ENCODE measurements around the gene CREB3L2.

CREB3L2 gene

DNA sequence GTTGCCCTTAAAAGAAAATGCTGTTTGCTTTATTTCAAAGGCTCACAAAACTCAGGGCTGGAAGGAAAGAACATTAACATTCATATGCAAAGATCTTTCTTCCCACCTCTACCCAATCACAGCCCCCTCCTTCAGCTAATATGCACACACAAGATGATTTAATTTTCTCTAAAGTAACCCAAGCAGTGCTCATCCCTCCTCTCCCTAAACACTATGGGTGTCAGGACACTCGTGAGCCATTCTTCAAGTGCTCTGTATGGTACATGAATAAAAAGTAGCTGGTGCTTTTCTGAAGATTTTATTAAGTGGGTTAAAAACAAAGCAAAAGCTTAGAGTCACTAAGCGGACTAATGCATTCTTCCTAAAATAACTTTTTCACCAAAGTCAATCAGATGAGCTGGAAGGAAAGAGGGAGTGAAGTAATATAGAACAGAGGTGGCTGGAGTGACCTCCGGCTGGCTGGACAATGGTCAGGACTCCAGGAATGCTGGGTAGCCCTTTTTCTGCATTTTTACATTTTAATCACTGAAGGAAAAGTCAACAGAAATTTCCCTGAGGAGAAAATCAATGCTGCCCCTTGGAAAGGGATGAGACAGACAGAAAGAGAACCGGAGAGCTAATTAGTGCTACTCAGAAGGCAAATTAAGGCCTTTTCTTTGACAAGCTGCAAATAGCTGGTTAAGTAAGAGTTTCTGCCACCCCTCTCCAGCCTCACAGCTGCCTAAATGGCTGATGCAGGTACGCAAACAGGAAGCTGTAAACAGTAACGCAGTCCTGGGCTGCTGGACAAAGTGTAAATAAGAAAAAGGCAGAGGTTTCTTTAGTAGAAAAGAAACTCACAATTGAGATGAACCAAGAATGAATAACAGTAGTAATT lies 161.7 kb downstream of the CREB3L2 start:
- Histone ChIP-seq H2AK5ac (ENCODE audit: low read length, severe bottlenecking) (no peak overlapping the region), H2BK15ac (ENCODE audit: low read depth, poor library complexity, severe bottlenecking) (no peak overlapping the region), H4K8ac (ENCODE audit: low read length) (no peak overlapping the region), H3K9me3 (ENCODE audit: control insufficient read depth, low read length) (no peaks in the 10 kb centered on the region), H2AFZ (ENCODE audit: low read depth, low read length) (no peak overlapping the region), H3K14ac (ENCODE audit: low read length in 2 of 2) (no peak overlapping the region), H2BK12ac (ENCODE audit: low read length in 2 of 2) (no peak overlapping the region), H3K4me1 (ENCODE audit: control insufficient read depth, insufficient read depth, low read depth, low read length) (peaks cover 2% of the 10 kb centered on the region), H3K23ac (ENCODE audit: low read length in 2 of 2) (no peak overlapping the region), H3K4ac (ENCODE audit: low read depth in 1 of 2, low read length in 2 of 2) (no peak overlapping the region), H3K79me1 (replicated peaks; ENCODE audit: low read length, poor library complexity, severe bottlenecking) (no peaks in the 10 kb centered on the region), H3K36me3 (ENCODE audit: control insufficient read depth in 1 of 2, insufficient read depth in 2 of 2, low read depth in 1 of 2, low read length in 2 of 2) (no peaks in the 10 kb centered on the region), H3K27ac (ENCODE audit: low read length, poor library complexity, severe bottlenecking) (no peak overlapping the region), H3K4me2 (ENCODE audit: low read length, poor library complexity, severe bottlenecking) (no peak overlapping the region), H3K27me3 (ENCODE audit: control insufficient read depth in 1 of 2, insufficient read depth in 1 of 2, low read length in 2 of 2) (no peaks in the 10 kb centered on the region), H3K18ac (ENCODE audit: low read depth in 1 of 2, low read length in 2 of 2) (no peak overlapping the region), H3K9ac (ENCODE audit: low read length) (no peak overlapping the region), H4K91ac (ENCODE audit: low read length) (no peak overlapping the region), H2BK120ac (ENCODE audit: low read depth, low read length) (no peak overlapping the region), H3K4me3 (ENCODE audit: insufficient read depth in 1 of 2, low read depth in 1 of 2, low read length in 2 of 2) (no peak overlapping the region), H2BK5ac (ENCODE audit: low read depth, low read length, poor library complexity, severe bottlenecking) (no peak overlapping the region)
- WGBS = 59% methylated on average over 2 of the region's 6 CpGs
- DNase-seq = no peak

DNA sequence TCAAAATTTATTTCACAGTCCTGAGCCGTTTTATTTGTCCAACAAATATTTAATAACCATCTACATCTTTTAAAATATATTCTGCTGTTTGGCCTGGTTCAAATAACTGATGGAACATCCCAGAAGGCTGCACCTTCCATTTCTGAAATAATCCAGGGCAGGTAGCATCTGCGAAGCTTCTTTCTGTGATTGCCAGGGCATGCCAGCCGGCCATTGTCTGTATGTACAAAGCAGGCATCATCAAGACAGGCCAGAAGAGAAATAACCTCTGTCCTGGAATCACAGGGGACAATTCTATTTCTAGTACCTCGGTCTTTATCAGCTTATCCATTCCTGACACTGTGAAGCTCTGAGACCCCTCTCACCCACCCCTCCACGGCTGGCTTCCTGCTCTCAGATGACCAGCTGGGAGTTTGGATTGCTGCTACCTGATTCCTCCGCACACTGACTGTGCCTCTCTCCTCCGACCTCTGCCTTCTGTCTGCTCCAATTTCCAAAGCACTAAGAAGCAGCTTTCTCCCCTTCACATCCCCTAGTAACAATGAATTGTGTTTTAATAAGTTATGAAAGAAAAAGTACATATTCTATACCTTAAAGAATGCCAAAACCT lies 163.1 kb downstream of the CREB3L2 start:
- no peaks in the 10 kb centered on the region for H3K79me1 ChIP-seq (replicated peaks; ENCODE audit: low read length, poor library complexity, severe bottlenecking)
- H2AFZ ChIP-seq (ENCODE audit: low read depth, low read length) = no peak overlapping the region
- H4K91ac ChIP-seq (ENCODE audit: low read length) = no peak overlapping the region
- no peak overlapping the region for H2BK5ac ChIP-seq (ENCODE audit: low read depth, low read length, poor library complexity, severe bottlenecking)
- peaks cover under 1% of the 10 kb centered on the region for H3K4me1 ChIP-seq (ENCODE audit: control insufficient read depth, insufficient read depth, low read depth, low read length)
- WGBS = 79% methylated on average over 5 of the region's 7 CpGs
- no peak for DNase-seq
- peaks cover 0 to 4% of the 10 kb centered on the region in 2 experiments for H3K36me3 ChIP-seq (ENCODE audit: control insufficient read depth in 1 of 2, insufficient read depth in 2 of 2, low read depth in 1 of 2, low read length in 2 of 2)
- no peak overlapping the region for H3K18ac ChIP-seq (ENCODE audit: low read depth in 1 of 2, low read length in 2 of 2)
- H2AK5ac ChIP-seq (ENCODE audit: low read length, severe bottlenecking) = no peak overlapping the region
- no peak overlapping the region for H2BK15ac ChIP-seq (ENCODE audit: low read depth, poor library complexity, severe bottlenecking)
- no peaks in the 10 kb centered on the region for H3K27me3 ChIP-seq (ENCODE audit: control insufficient read depth in 1 of 2, insufficient read depth in 1 of 2, low read length in 2 of 2)
- no peak overlapping the region for H3K4me2 ChIP-seq (ENCODE audit: low read length, poor library complexity, severe bottlenecking)
- H3K9me3 ChIP-seq (ENCODE audit: control insufficient read depth, low read length) = peaks cover 5% of the 10 kb centered on the region
- no peak overlapping the region for H3K4me3 ChIP-seq (ENCODE audit: insufficient read depth in 1 of 2, low read depth in 1 of 2, low read length in 2 of 2)
- no peak overlapping the region for H2BK120ac ChIP-seq (ENCODE audit: low read depth, low read length)
- no peak overlapping the region for H3K27ac ChIP-seq (ENCODE audit: low read length, poor library complexity, severe bottlenecking)
- no peak overlapping the region for H2BK12ac ChIP-seq (ENCODE audit: low read length in 2 of 2)
- H4K8ac ChIP-seq (ENCODE audit: low read length) = no peak overlapping the region
- no peak overlapping the region for H3K9ac ChIP-seq (ENCODE audit: low read length)
- H3K14ac ChIP-seq (ENCODE audit: low read length in 2 of 2) = no peak overlapping the region
- H3K23ac ChIP-seq (ENCODE audit: low read length in 2 of 2) = no peak overlapping the region
- H3K4ac ChIP-seq (ENCODE audit: low read depth in 1 of 2, low read length in 2 of 2) = no peak overlapping the region

DNA sequence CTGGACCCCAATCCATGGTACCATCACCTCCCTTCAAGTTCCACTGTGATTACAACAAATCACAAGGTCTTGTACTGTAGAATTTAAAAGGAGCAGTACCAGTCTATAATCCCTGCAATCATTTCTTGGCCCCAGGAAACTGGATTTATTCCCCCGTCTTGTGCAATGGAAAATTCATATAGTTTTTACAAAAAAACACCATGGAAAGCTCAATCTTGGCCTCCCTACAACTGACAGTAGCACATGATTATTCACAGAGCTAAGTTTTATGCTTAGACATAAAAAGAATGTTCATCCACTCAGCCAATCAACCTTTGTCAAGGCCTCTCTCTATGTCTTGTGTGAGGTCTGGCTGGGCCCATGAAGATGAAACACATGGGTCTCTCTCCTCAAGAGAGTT lies 165.3 kb downstream of the CREB3L2 start:
- H3K23ac ChIP-seq (ENCODE audit: low read length in 2 of 2) = no peak overlapping the region
- 92% methylated on average over 1 of the region's 1 CpG for WGBS
- no peak overlapping the region for H3K14ac ChIP-seq (ENCODE audit: low read length in 2 of 2)
- no peak overlapping the region for H2AK5ac ChIP-seq (ENCODE audit: low read length, severe bottlenecking)
- H3K27me3 ChIP-seq (ENCODE audit: control insufficient read depth in 1 of 2, insufficient read depth in 1 of 2, low read length in 2 of 2) = no peaks in the 10 kb centered on the region
- H2BK15ac ChIP-seq (ENCODE audit: low read depth, poor library complexity, severe bottlenecking) = no peak overlapping the region
- no peak overlapping the region for H3K9ac ChIP-seq (ENCODE audit: low read length)
- peaks cover 0 to 10% of the 10 kb centered on the region in 2 experiments for H3K36me3 ChIP-seq (ENCODE audit: control insufficient read depth in 1 of 2, insufficient read depth in 2 of 2, low read depth in 1 of 2, low read length in 2 of 2)
- no peak overlapping the region for H2BK5ac ChIP-seq (ENCODE audit: low read depth, low read length, poor library complexity, severe bottlenecking)
- no peaks in the 10 kb centered on the region for H3K79me1 ChIP-seq (replicated peaks; ENCODE audit: low read length, poor library complexity, severe bottlenecking)
- H3K27ac ChIP-seq (ENCODE audit: low read length, poor library complexity, severe bottlenecking) = no peak overlapping the region
- H4K8ac ChIP-seq (ENCODE audit: low read length) = no peak overlapping the region
- H3K18ac ChIP-seq (ENCODE audit: low read depth in 1 of 2, low read length in 2 of 2) = no peak overlapping the region
- no peak overlapping the region for H2BK12ac ChIP-seq (ENCODE audit: low read length in 2 of 2)
- no peak overlapping the region for H4K91ac ChIP-seq (ENCODE audit: low read length)
- no peak overlapping the region for H2BK120ac ChIP-seq (ENCODE audit: low read depth, low read length)
- no peak overlapping the region for H3K4ac ChIP-seq (ENCODE audit: low read depth in 1 of 2, low read length in 2 of 2)
- H3K4me3 ChIP-seq (ENCODE audit: insufficient read depth in 1 of 2, low read depth in 1 of 2, low read length in 2 of 2) = no peak overlapping the region
- no peak for DNase-seq
- H2AFZ ChIP-seq (ENCODE audit: low read depth, low read length) = no peak overlapping the region
- H3K4me2 ChIP-seq (ENCODE audit: low read length, poor library complexity, severe bottlenecking) = no peak overlapping the region
- H3K9me3 ChIP-seq (ENCODE audit: control insufficient read depth, low read length) = peaks cover 24% of the 10 kb centered on the region
- no peaks in the 10 kb centered on the region for H3K4me1 ChIP-seq (ENCODE audit: control insufficient read depth, insufficient read depth, low read depth, low read length)

DNA sequence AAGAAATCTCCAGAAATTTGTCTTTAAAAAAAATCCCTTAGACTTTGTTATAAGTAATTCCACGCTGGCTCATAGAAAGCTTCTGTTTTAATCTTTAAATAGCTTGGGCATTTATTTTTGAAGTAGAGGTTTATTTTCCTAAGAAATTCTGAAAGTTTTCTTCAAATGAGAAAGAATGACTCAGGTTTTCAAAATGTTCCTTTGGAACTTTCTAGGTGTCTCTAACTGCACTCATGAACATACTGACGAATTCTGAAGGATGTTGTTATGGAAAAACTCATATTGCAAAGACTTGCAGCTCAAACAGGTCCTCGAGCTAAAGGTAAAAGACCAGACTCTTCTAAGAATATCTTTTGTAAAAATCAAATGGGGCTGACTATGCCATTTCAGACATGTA lies 165.8 kb downstream of the CREB3L2 start:
- DNase-seq = no peak
- Histone ChIP-seq H2BK12ac (ENCODE audit: low read length in 2 of 2) (no peak overlapping the region), H3K14ac (ENCODE audit: low read length in 2 of 2) (no peak overlapping the region), H3K9ac (ENCODE audit: low read length) (no peak overlapping the region), H3K27ac (ENCODE audit: low read length, poor library complexity, severe bottlenecking) (no peak overlapping the region), H2AK5ac (ENCODE audit: low read length, severe bottlenecking) (no peak overlapping the region), H3K18ac (ENCODE audit: low read depth in 1 of 2, low read length in 2 of 2) (no peak overlapping the region), H3K4me2 (ENCODE audit: low read length, poor library complexity, severe bottlenecking) (no peak overlapping the region), H3K23ac (ENCODE audit: low read length in 2 of 2) (no peak overlapping the region), H2BK15ac (ENCODE audit: low read depth, poor library complexity, severe bottlenecking) (no peak overlapping the region), H3K4me3 (ENCODE audit: insufficient read depth in 1 of 2, low read depth in 1 of 2, low read length in 2 of 2) (no peak overlapping the region), H4K91ac (ENCODE audit: low read length) (no peak overlapping the region), H3K79me1 (replicated peaks; ENCODE audit: low read length, poor library complexity, severe bottlenecking) (no peaks in the 10 kb centered on the region), H2AFZ (ENCODE audit: low read depth, low read length) (no peak overlapping the region), H4K8ac (ENCODE audit: low read length) (no peak overlapping the region), H3K4ac (ENCODE audit: low read depth in 1 of 2, low read length in 2 of 2) (no peak overlapping the region), H3K9me3 (ENCODE audit: control insufficient read depth, low read length) (peaks cover 27% of the 10 kb centered on the region), H2BK5ac (ENCODE audit: low read depth, low read length, poor library complexity, severe bottlenecking) (no peak overlapping the region), H2BK120ac (ENCODE audit: low read depth, low read length) (no peak overlapping the region), H3K36me3 (ENCODE audit: control insufficient read depth in 1 of 2, insufficient read depth in 2 of 2, low read depth in 1 of 2, low read length in 2 of 2) (peaks cover 0 to 10% of the 10 kb centered on the region in 2 experiments), H3K4me1 (ENCODE audit: control insufficient read depth, insufficient read depth, low read depth, low read length) (no peaks in the 10 kb centered on the region), H3K27me3 (ENCODE audit: control insufficient read depth in 1 of 2, insufficient read depth in 1 of 2, low read length in 2 of 2) (no peaks in the 10 kb centered on the region)
- 87% methylated on average over 3 of the region's 3 CpGs for WGBS

Measured in mesenchymal stem cell (in vitro differentiated cells and primary cell).